ENCODE measurements around the gene RESP18.

RESP18 gene

DNA sequence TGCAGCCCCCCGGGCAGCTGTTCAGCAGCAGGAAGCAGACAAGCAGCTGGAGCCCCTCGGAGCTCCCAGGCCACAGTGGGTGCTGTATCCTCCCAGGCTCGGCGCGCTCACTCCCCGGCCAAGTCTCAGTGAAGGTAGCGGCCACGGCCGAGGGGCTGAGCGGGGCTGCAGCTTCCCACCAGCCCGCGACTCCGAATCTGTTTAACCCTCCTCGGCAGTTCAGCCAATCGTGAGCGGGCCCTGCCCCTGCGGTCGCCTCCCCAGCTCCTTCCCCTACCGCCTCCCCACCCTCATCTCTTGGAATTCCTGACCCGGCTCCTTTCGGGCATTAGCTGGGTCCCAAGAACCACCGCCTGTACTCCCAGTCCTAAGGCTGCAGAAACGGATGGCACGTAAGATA, at the start of gene RESP18:
Gene RESP18, minus strand, starts transcription at position 203 of the 400 bp plus-strand sequence.
- no peak for DNase-seq

DNA sequence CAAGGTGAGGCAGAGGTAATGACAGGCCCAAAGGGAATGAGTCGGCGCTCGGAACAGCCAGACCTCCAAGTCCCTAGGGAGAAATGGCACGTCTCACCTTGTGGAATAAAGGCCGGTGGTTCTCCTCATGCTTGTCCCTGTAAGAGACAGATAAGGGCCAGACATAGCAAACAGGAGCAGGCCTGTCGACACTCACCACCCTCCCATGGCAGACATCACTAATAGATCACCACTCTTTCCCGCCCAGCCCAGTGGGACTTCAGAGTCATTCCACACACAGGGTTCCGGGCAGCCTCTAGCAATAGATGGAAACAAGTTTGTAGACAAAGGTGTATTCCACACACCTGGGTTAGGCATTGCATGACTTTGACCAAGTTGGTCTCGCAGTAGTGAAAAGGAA, 48.9 kb upstream of the RESP18 start:
- DNase-seq: no peak

- DNase-seq: no peak
Observed at GRCh38 chr2:219380926-219381325, 48.4 kb upstream of the RESP18 start.

DNA sequence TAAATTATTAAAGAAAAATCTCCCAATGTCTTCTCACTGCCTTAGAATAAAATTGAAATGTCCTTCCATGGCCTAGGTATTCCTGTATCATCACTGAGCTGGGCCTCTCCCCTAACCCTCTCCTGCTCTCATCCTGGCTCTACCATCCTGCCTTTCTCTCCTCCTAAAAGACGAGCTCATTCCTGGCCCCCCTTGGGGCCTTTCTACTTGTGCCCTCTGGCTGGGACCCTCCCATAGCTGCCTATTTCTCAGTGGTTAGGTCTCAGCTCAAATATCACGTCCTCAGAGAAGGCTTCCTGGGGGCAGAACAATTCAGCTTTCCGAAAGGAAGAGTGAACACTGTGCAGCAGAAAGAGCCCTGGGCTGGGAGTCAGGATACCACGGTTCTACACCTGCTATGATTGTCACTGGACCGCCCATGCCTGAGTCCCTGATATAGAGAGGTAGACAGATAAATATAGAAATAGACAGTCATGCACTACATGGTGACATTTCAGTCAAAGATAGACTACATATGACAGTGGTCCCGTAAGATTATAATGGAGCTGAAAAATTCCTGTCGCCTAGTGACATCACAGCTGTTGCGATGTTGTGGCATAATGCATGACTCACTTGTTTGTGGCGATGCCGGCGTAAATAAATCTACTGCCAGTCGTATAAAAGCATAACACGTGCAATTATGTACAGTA, 45.8 kb upstream of the RESP18 start:
- DNase-seq: no peak

DNA sequence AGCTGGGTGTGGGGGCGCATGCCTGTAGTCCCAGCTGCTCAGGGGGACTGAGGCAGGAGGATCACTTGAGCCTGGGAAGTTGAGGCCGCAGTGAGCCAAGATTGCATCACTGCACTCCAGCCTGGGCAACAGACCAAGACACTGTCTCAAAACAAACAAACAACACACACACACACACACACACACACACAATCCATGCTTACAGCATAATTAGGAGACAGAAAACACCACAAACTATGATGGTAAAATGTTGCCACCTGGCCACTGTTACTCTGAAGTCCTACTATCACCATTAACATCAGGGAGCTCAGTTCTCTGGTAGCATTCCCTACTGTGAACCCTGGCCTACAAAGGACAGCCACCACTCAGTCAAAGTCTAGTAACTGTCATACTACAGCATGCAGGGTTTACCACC, 36.9 kb upstream of the RESP18 start:
- no peak for DNase-seq

GRCh38 chr2:219368690-219369191, 36.2 kb upstream of the RESP18 start:
- DNase-seq: no peak

GRCh38 chr2:219362524-219363164, 30.1 kb upstream of the RESP18 start:
- DNase-seq: no peak

DNA sequence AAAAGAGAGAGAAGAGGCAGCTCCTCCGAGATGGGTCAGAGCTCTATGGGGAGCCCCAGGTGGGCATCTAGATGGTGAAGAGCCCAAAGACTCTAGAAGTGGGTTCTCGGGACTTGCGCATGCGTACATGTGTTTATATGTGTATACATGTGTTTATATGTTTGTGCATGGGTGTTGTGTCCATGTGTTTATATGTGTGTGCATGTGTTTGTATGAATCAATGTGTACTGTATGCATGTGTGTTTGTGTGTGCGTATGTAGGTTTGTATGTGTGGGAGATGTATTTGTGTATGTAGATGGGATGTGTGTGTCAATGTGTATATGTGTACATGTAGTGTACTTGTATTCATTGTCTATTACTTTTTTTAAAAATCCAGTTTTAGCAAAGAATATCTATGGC, 29.5 kb upstream of the RESP18 start:
- no peak for DNase-seq

DNA sequence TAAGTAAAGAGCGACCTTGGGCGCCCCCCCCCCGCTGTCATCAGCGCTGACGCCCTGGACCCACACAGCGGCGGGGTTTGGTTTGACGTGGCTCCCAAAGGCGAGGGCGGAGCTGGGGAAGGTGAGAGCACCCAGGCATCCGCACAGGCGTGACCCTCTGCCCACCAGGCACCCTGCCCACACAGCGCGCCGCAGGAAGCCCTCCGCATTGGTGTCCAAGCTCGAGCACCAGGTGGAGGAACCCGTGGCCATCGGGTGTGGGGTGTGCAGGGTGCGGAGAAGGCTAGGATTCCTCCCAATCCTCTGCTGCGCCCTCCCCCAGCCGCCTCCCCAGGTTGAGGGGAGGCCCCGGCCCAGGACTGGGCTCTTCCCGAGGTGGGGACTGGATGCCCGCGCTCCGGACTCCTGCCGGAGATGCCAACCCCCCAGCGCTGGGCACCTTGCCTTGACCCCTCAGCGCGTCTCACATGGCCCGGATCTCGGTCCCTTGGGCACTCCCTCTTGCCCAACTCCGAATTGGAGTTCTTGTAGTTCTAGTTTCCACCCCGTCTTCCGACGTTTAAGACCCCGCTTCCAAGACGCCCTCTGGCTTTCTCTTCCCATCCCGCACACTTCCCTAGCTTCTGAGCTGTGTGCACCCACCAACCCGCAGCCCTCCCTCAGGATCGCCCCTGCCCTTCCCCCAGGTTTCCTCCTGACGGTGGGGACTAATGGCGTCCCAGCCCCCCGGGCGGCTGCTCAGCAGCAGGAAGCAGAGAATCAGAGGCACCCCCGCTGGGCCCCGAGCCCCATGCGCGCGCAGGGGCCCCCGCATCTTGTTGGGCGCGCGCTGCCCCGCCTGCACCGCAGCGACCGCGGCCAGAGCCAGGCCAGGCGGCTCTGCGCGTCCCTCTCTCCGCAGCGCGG, 25.9 kb upstream of the RESP18 start:
- DNase-seq: no peak

GRCh38 chr2:219356834-219357233, 24.3 kb upstream of the RESP18 start:
- DNase-seq: no peak

DNA sequence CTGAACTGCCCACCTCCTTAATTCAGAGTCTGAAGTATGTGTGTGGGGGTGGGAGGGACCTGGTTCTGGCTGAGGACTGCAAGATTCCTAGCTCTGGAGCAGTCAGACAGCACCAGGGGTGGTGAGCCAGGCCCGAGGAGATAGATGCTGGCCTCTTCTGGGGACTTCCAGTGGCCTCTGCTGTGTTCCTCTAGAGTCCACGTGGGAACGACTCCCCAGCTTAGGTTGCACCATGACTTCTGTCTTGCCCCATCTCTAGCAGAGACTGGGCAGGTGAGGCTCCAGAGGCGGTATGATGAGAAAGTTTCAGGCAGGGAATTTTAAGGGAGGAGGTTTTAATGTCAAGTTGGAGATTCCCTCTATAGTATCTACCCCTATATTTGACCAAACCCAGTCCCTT, 22.0 kb upstream of the RESP18 start:
- DNase-seq: no peak

- no peak for DNase-seq
Observed at GRCh38 chr2:219353129-219353528, 20.6 kb upstream of the RESP18 start.

- DNase-seq: peak; percentile 35
Observed at GRCh38 chr2:219352448-219353023, 20.0 kb upstream of the RESP18 start.

GRCh38 chr2:219350710-219351221, 18.2 kb upstream of the RESP18 start:
- DNase-seq: no peak

DNA sequence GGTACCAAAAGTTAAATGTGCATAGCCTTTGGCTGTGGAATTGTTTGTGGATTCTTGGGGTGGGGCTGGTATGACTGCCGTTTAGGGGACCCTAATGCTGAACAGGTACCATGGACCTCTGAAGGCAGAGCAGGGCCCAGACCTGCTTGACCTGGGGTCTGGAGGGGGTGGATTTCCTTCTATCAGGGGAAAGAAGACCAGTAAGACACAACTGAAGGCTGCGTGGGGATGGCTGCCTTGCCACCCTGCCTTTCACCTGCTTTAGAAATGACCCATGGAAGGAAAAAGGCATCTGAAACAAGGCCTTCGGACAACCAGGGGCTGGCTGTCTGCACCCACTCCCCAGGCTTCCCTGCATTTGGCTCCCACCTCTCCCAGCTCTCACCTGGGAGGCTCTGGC, 17.7 kb upstream of the RESP18 start:
- DNase-seq: no peak

- no peak for DNase-seq
Observed at GRCh38 chr2:219344751-219345430, 12.3 kb upstream of the RESP18 start.

GRCh38 chr2:219335373-219335786, 2.8 kb upstream of the RESP18 start:
- no peak for DNase-seq

- no peak for DNase-seq
Observed at GRCh38 chr2:219334076-219334475, 1.5 kb upstream of the RESP18 start.

- no peak for DNase-seq
Observed at GRCh38 chr2:219331560-219332213, 857 bp downstream of the RESP18 start.

DNA sequence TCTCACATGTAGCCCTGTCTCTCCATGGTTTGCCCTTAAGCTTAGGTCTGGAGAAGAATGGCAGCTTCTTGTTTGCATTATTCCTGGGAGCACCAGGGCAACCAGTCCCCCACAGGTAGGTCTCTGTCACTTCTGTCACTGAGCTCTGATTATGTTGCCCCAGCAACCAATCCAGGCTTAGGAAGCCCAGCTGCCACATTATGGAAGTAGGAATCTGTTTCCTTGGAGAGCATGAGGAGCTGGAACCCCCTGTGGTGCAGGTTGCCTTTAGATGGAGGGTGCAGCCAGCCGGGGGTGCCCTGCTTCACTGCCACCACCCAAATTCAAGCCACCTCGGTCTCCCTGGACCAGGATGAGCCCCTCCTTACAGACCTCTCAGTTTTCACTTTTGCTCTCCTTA, 4.8 kb downstream of the RESP18 start:
- no peak for DNase-seq

GRCh38 chr2:219325657-219326315, 6.8 kb downstream of the RESP18 start:
- DNase-seq: no peak

Measured in activated CD4-positive, alpha-beta T cell treated with anti-CD3 and anti-CD28 coated beads for 1 hour (primary cell).